SK-N-SH (cell line): Measurements from ENCODE around the gene FBXO21. TPM values are rescaled to one million over a fixed set of nuclear protein-coding genes. Genes with fewer than 3 reads are reported as not detected.

ENCODE experiments used
- CTCF ChIA-PET: fragments of 300-600, 350-600 bp; formaldehyde crosslinking; extraction: SDS; loops from one replicate; lab custom pipeline; 2021; lab: Yijun Ruan, JAX
- POLR2A ChIA-PET: fragments of 350-600 bp; sonication (Branson Sonifier 250); formaldehyde crosslinking; extraction: SDS; loops from one replicate; lab custom pipeline; 2020; ENCODE audit warnings: antibody characterized with exemption, inconsistent platforms; lab: Yijun Ruan, JAX
- DNase-seq: peaks from one replicate; pipeline ENCODE4 v3.0.0; 2012
- H2AFZ ChIP-seq: fragments of 200-600 bp; sonication (generic); 2 replicates; pipeline ENCODE4 v1.8.1; 2016; ENCODE audit warnings: antibody characterized with exemption, mild to moderate bottlenecking, low read depth
- H3F3A ChIP-seq: fragments of 200-600 bp; sonication (generic); replicated peaks from 2 replicates; pipeline ENCODE3; 2016; ENCODE audit warnings: antibody characterized with exemption, mild to moderate bottlenecking; ENCODE audit not compliant: insufficient read depth
- H3K27ac ChIP-seq, 2 experiments: fragments of 200-500 bp in 1 of 2; fragments of 200-600 bp in 1 of 2; sonication (Bioruptor generic) in 1 of 2; sonication (generic), shearing (Covaris generic) in 1 of 2; 2 replicates each; pipeline versions ENCODE4 v1.5.1 to v1.6.1; 2014 to 2016; ENCODE audit warnings: low read depth in 2 of 2, inconsistent platforms in 1 of 2, low read length in 1 of 2, mild to moderate bottlenecking in 1 of 2, mixed read lengths in 1 of 2
- H3K27me3 ChIP-seq: fragments of 200-600 bp; sonication (generic), shearing (Covaris generic); 2 replicates; pipeline ENCODE4 v1.6.1; 2016; ENCODE audit warnings: mixed run types; ENCODE audit not compliant: insufficient read depth
- H3K36me3 ChIP-seq, 2 experiments: fragments of 200-500 bp in 1 of 2; fragments of 200-600 bp in 1 of 2; sonication (Bioruptor generic) in 1 of 2; sonication (generic) in 1 of 2; replicated peaks in 1 of 2; 2 replicates each; pipeline versions ENCODE3 to v1.5.1; 2014 to 2016; ENCODE audit warnings: low read length in 1 of 2, mild to moderate bottlenecking in 1 of 2; ENCODE audit not compliant: insufficient read depth in 2 of 2, control insufficient read depth in 1 of 2
- H3K4me1 ChIP-seq, 2 experiments: fragments of 200-500 bp in 1 of 2; fragments of 200-600 bp in 1 of 2; sonication (Bioruptor generic) in 1 of 2; sonication (generic), shearing (Covaris generic) in 1 of 2; 2 replicates each; pipeline versions ENCODE4 v1.5.1 to v1.6.1; 2014 to 2016; ENCODE audit warnings: low read depth in 1 of 2, low read length in 1 of 2, mixed run types in 1 of 2; ENCODE audit not compliant: insufficient read depth in 2 of 2, control insufficient read depth in 1 of 2
- H3K4me2 ChIP-seq: fragments of 200-600 bp; sonication (generic), shearing (Covaris generic); 2 replicates; pipeline ENCODE4 v1.6.1; 2017; ENCODE audit warnings: mixed run types
- H3K4me3 ChIP-seq, 2 experiments: fragments of 200-500 bp in 1 of 2; fragments of 200-600 bp in 1 of 2; sonication (Bioruptor generic) in 1 of 2; sonication (generic), shearing (Covaris generic) in 1 of 2; 2 replicates each; pipeline versions ENCODE4 v1.5.1 to v1.8.1; 2014 to 2016; ENCODE audit warnings: low read depth in 2 of 2, inconsistent platforms in 1 of 2, low read length in 1 of 2, mild to moderate bottlenecking in 1 of 2, mixed read lengths in 1 of 2, moderate library complexity in 1 of 2
- H3K79me2 ChIP-seq: fragments of 200-600 bp; sonication (generic); 2 replicates; pipeline ENCODE4 v1.8.1; 2017; ENCODE audit warnings: mild to moderate bottlenecking; ENCODE audit not compliant: insufficient read depth
- H3K9ac ChIP-seq: fragments of 200-600 bp; sonication (generic); 2 replicates; pipeline ENCODE4 v1.6.1; 2017; ENCODE audit warnings: mixed run types
- H3K9me2 ChIP-seq: fragments of 200-600 bp; sonication (generic); 2 replicates; pipeline ENCODE4 v1.6.1; 2017; ENCODE audit warnings: mixed run types
- H3K9me3 ChIP-seq: fragments of 200-600 bp; sonication (generic); 2 replicates; pipeline ENCODE4 v1.6.1; 2017; ENCODE audit warnings: mixed run types, mild to moderate bottlenecking, moderate library complexity
- H4K20me1 ChIP-seq: fragments of 200-600 bp; sonication (generic); 2 replicates; pipeline ENCODE4 v1.6.1; 2017; ENCODE audit warnings: mild to moderate bottlenecking, mixed run types; ENCODE audit not compliant: insufficient read depth
- ELF1 ChIP-seq: IDR thresholded peaks from 2 replicates; pipeline ENCODE4 v1.4.0; 2012
- EP300 ChIP-seq, 2 experiments: IDR thresholded peaks; 2 replicates each; pipeline versions ENCODE4 v1.4.0 to v1.6.1; 2012; ENCODE audit warnings: borderline replicate concordance in 1 of 2, low read depth in 1 of 2, low read length in 1 of 2
- EZH2phosphoT487 ChIP-seq: fragments of 200-600 bp; sonication (generic); IDR thresholded peaks from 2 replicates; pipeline ENCODE4 v1.6.1; 2017; ENCODE audit warnings: low read depth, mixed run types, mild to moderate bottlenecking, antibody characterized with exemption, moderate library complexity, borderline replicate concordance
- GATA2 ChIP-seq: sonication (generic); formaldehyde crosslinking; IDR thresholded peaks from 2 replicates; pipeline ENCODE4 v1.5.0; 2020; ENCODE audit warnings: mild to moderate bottlenecking, missing genetic modification reagents
- PBX3 ChIP-seq: IDR thresholded peaks from 2 replicates; pipeline ENCODE4; 2012
- RAD21 ChIP-seq: IDR thresholded peaks from 2 replicates; pipeline ENCODE4 v1.6.1; 2012; ENCODE audit warnings: mild to moderate bottlenecking, low read length
- REST ChIP-seq: IDR thresholded peaks from 2 replicates; pipeline ENCODE4 v1.6.1; 2012; ENCODE audit warnings: mild to moderate bottlenecking, low read depth, low read length, moderate library complexity
- RFX5 ChIP-seq: IDR thresholded peaks from 2 replicates; pipeline ENCODE4 v1.6.1; 2012; ENCODE audit warnings: mild to moderate bottlenecking, improper control_type of control experiment, low read length
- SMC3 ChIP-seq: IDR thresholded peaks from 2 replicates; pipeline ENCODE4 v1.6.1; 2012; ENCODE audit warnings: low read depth, low read length, improper control_type of control experiment
- TCF12 ChIP-seq: IDR thresholded peaks from 2 replicates; pipeline ENCODE4 v1.4.0; 2012
- USF1 ChIP-seq: IDR thresholded peaks from 2 replicates; pipeline ENCODE4 v1.4.0; 2012; ENCODE audit warnings: low read depth, borderline replicate concordance
- ZBTB33 ChIP-seq: IDR thresholded peaks from 2 replicates; pipeline ENCODE4 v1.4.0; 2012; ENCODE audit warnings: low read depth, borderline replicate concordance
- WGBS: methylation state at CpG from one replicate; pipeline ENCODE4 v1.1.6; 2017; ENCODE audit warnings: low lambda C conversion rate; 5-methylcytosine and 5-hydroxymethylcytosine counted together
- polyA plus RNA-seq, 3 experiments: library from polyadenylated mRNA; depleted of rRNA; stranded (reverse); fragments of >200 nt; gene quantifications; 2 replicates each; pipeline ENCODE4 v1.2.3, GENCODE V29; 2012
- TF ChIP-seq, protein P1 (sequence below): IDR thresholded peaks from 2 replicates; pipeline ENCODE4 v1.4.0; 2012; ENCODE audit warnings: low read depth
- TF ChIP-seq, protein P2 (sequence below): fragments of 150-350 bp; IDR thresholded peaks from 2 replicates; pipeline ENCODE4 v1.6.1; 2017; ENCODE audit warnings: antibody characterized with exemption, low read length, low read depth, borderline replicate concordance

FBXO21 gene
- polyA plus RNA-seq, 1 of the 3 experiments (the other 2 are of a cell fraction): 44.2 TPM

DNA sequence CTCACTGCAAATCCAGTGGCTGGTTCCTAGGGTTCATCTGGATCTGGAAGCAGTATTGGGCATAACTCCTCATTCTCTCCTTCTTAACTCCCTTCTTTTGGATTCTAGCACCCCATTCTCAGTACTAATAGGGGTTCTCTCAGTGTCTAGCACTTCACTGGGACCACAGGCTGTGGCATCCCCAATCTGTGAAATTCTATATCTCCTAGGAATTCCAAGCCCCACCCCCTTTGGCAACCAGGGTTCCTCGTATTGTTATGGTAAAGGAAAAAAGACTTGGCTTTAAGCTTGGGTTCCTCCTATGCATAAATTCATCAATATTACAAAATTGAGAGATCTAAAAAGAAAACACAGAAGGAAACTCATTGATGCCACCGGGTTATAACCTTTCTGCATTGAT, 45.0 kb upstream of the FBXO21 start:
- no peak overlapping the region for H3K4me2 ChIP-seq
- no peak for DNase-seq
- H3K36me3 ChIP-seq: no peaks in the 10 kb centered on the region
- H3K27ac ChIP-seq: no peak overlapping the region
- H3K79me2 ChIP-seq: no peaks in the 10 kb centered on the region
- H3K9ac ChIP-seq: no peak overlapping the region
- H3F3A ChIP-seq: no peaks in the 10 kb centered on the region
- ChIA-PET CTCF (interaction anchor here (0.6 to 7.9 kb wide), 19 partner anchors 9 to 1141 kb away, joined by 3 to 102 read pairs (median 8); partner anchors contain the start of gene SUDS3), POLR2A (no interaction called here)
- 29% methylated on average over 2 of the region's 2 CpGs for WGBS
- H3K9me2 ChIP-seq: no peaks in the 10 kb centered on the region
- H3K9me3 ChIP-seq: no peaks in the 10 kb centered on the region
- H3K4me1 ChIP-seq: no peaks in the 10 kb centered on the region
- TF ChIP-seq RFX5 (no peak), REST (no peak), SMC3 (no peak), RAD21 (no peak), EP300 (IDR thresholded peaks at IDR 0.05; ENCODE audit: borderline replicate concordance in 1 of 2, low read depth in 1 of 2, low read length in 1 of 2) (no peak), TCF12 (no peak)
- no peaks in the 10 kb centered on the region for H4K20me1 ChIP-seq
- no peak overlapping the region for H2AFZ ChIP-seq
- H3K4me3 ChIP-seq: no peak overlapping the region
- H3K27me3 ChIP-seq: no peaks in the 10 kb centered on the region; the same call in 1 of the 2 replicates

- no peaks in the 10 kb centered on the region for H3K9me2 ChIP-seq
- POLR2A ChIA-PET: no interaction called here
- H4K20me1 ChIP-seq: no peaks in the 10 kb centered on the region
- 75% methylated on average over 6 of the region's 15 CpGs for WGBS
- H3F3A ChIP-seq: no peaks in the 10 kb centered on the region
- no peaks in the 10 kb centered on the region for H3K4me1 ChIP-seq
- no peak overlapping the region for H3K4me2 ChIP-seq
- no peaks in the 10 kb centered on the region for H3K9me3 ChIP-seq
- no peak overlapping the region for H3K27ac ChIP-seq
- H3K27me3 ChIP-seq: no peaks in the 10 kb centered on the region; the same call in 1 of the 2 replicates
- H3K4me3 ChIP-seq: no peak overlapping the region
- no peak overlapping the region for H3K9ac ChIP-seq
- CTCF ChIA-PET: interaction anchor here (1.1 to 7.9 kb wide), 10 partner anchors 8 to 623 kb away, joined by 3 to 102 read pairs (median 42); no protein-coding TSS in a partner anchor
- no peak for DNase-seq
- no peak overlapping the region for H2AFZ ChIP-seq
- H3K79me2 ChIP-seq: no peaks in the 10 kb centered on the region
- H3K36me3 ChIP-seq: no peaks in the 10 kb centered on the region
- TF ChIP-seq PBX3 (no peak), EZH2phosphoT487 (no peak), REST (no peak), ZBTB33 (no peak), EP300 (IDR thresholded peaks at IDR 0.05; ENCODE audit: borderline replicate concordance in 1 of 2, low read depth in 1 of 2, low read length in 1 of 2) (no peak), USF1 (no peak), ELF1 (no peak), GATA2 (CRISPR knock-in tag) (no peak)
- TF ChIP-seq, protein P1, sequence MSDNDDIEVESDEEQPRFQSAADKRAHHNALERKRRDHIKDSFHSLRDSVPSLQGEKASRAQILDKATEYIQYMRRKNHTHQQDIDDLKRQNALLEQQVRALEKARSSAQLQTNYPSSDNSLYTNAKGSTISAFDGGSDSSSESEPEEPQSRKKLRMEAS: no peak
- TF ChIP-seq, protein P2, sequence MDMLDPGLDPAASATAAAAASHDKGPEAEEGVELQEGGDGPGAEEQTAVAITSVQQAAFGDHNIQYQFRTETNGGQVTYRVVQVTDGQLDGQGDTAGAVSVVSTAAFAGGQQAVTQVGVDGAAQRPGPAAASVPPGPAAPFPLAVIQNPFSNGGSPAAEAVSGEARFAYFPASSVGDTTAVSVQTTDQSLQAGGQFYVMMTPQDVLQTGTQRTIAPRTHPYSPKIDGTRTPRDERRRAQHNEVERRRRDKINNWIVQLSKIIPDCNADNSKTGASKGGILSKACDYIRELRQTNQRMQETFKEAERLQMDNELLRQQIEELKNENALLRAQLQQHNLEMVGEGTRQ: no peak
Observed at GRCh38 chr12:117234441-117234840, 44.2 kb upstream of the FBXO21 start.
